WERI-Rb-1 (cell line): ENCODE measurements around the gene IL17D.
"Not testable (repeated sequence)": the region's sequence is repeated elsewhere in the genome, so short reads cannot be mapped to it uniquely, and the experiment has no call there.

Experiments
- DNase-seq: peaks from one replicate; pipeline ENCODE4 v3.0.0-alpha.2; 2020
- H3K27ac ChIP-seq: fragments of 250-450 bp; sonication (Bioruptor Pico); 2 replicates; pipeline ENCODE4 v1.5.1; 2020; ENCODE audit warnings: mild to moderate bottlenecking, moderate library complexity
- H3K27me3 ChIP-seq: fragments of 250-450 bp; sonication (Bioruptor Pico); 2 replicates; pipeline ENCODE4 v1.5.1; 2021; ENCODE audit warnings: mild to moderate bottlenecking, low read depth, moderate library complexity; ENCODE audit not compliant: insufficient read depth, severe bottlenecking
- H3K36me3 ChIP-seq: fragments of 250-450 bp; sonication (Bioruptor Pico); 2 replicates; pipeline ENCODE4 v1.5.1; 2020; ENCODE audit warnings: mild to moderate bottlenecking, moderate library complexity
- H3K4me3 ChIP-seq: 2 replicates; pipeline ENCODE4 v1.5.1; 2011; ENCODE audit warnings: low read depth, mild to moderate bottlenecking, control low read depth, low read length
- H3K9me3 ChIP-seq: fragments of 250-450 bp; sonication (Bioruptor Pico); 2 replicates; pipeline ENCODE4 v1.5.1; 2021; ENCODE audit warnings: mild to moderate bottlenecking, moderate library complexity; ENCODE audit not compliant: severe bottlenecking
- CTCF ChIP-seq: IDR thresholded peaks from 2 replicates; pipeline ENCODE4 v1.5.1; 2011; ENCODE audit warnings: low read depth, mild to moderate bottlenecking, control low read depth, inconsistent platforms, low read length

IL17D gene

GRCh38 chr13:20679879-20680278, 23.6 kb upstream of the IL17D start:
- H3K9me3 ChIP-seq = no peaks in the 10 kb centered on the region
- TF ChIP-seq CTCF = no peak
- H3K27me3 ChIP-seq = no peaks in the 10 kb centered on the region
- no peaks in the 10 kb centered on the region for H3K36me3 ChIP-seq
- no peak overlapping the region for H3K27ac ChIP-seq
- H3K4me3 ChIP-seq = no peak overlapping the region
- DNase-seq = no peak

- Histone ChIP-seq H3K4me3 (no peak overlapping the region), H3K27ac (no peak overlapping the region), H3K27me3 (no peaks in the 10 kb centered on the region), H3K9me3 (no peaks in the 10 kb centered on the region), H3K36me3 (no peaks in the 10 kb centered on the region)
- DNase-seq = no peak
- no peak for TF ChIP-seq CTCF
Observed at GRCh38 chr13:20680416-20681080, 23.0 kb upstream of the IL17D start.

- not testable (repeated sequence) for H3K27me3 ChIP-seq, H3K27ac ChIP-seq, H3K36me3 ChIP-seq, DNase-seq, H3K9me3 ChIP-seq, H3K4me3 ChIP-seq
Observed at GRCh38 chr13:20681481-20681880, 22.0 kb upstream of the IL17D start.

- H3K4me3 ChIP-seq = no peak overlapping the region
- H3K27me3 ChIP-seq = no peaks in the 10 kb centered on the region
- DNase-seq = no peak
- no peaks in the 10 kb centered on the region for H3K9me3 ChIP-seq
- no peak for TF ChIP-seq CTCF
- no peak overlapping the region for H3K27ac ChIP-seq
- H3K36me3 ChIP-seq = no peaks in the 10 kb centered on the region
Observed at GRCh38 chr13:20682061-20682460, 21.4 kb upstream of the IL17D start.

- H3K27ac ChIP-seq = no peak overlapping the region
- TF ChIP-seq CTCF = no peak
- no peaks in the 10 kb centered on the region for H3K9me3 ChIP-seq
- no peak for DNase-seq
- no peak overlapping the region for H3K4me3 ChIP-seq
- no peaks in the 10 kb centered on the region for H3K36me3 ChIP-seq
- H3K27me3 ChIP-seq = no peaks in the 10 kb centered on the region
Observed at GRCh38 chr13:20684041-20684440, 19.5 kb upstream of the IL17D start.

- H3K36me3 ChIP-seq = no peaks in the 10 kb centered on the region
- DNase-seq = no peak
- no peak overlapping the region for H3K4me3 ChIP-seq
- H3K27me3 ChIP-seq = no peaks in the 10 kb centered on the region
- H3K27ac ChIP-seq = no peak overlapping the region
- H3K9me3 ChIP-seq = no peaks in the 10 kb centered on the region
- TF ChIP-seq CTCF = no peak
Observed at GRCh38 chr13:20684546-20684945, 19.0 kb upstream of the IL17D start.
